ENCODE results near the gene CCDC57.

CCDC57 gene

DNA sequence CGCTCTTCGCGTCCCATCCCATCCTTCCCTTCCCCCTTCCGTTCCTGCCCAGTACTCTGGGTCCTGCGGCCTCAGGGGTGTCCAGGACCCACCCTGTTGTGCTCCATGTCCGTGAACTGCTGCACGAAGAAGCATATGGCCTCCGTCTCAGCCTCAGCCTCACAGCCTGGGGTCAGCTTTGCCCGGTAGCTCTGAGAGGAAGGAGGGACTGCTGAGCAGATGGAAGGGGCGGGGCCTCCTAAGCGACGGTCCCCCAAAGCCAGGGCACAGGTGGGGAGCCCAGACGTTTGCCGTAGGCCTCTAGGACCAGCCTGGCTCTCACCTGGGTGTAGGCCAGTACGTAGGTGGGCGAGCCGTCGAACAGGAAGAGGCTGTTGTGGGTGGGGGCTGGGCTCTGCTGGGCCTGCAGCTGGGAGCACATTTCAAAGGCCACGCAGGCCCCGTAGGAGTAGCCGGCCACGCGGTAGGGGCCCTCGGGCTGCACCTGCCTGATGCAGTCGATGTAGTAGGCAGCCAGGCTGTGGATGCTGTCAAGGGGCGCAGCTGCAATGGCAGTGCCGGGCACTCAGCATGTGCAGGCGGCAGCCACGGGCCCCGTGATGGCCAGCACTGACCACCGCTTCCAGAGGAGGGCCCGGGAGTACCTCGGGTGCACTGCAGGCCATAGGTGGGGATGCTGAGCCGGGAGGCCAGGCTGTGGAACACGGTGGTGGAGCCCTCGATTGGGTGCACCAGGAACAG is 132.4 kb downstream of the CCDC57 start:
- DNase-seq (ENCODE audit: low read depth) = no peak

DNA sequence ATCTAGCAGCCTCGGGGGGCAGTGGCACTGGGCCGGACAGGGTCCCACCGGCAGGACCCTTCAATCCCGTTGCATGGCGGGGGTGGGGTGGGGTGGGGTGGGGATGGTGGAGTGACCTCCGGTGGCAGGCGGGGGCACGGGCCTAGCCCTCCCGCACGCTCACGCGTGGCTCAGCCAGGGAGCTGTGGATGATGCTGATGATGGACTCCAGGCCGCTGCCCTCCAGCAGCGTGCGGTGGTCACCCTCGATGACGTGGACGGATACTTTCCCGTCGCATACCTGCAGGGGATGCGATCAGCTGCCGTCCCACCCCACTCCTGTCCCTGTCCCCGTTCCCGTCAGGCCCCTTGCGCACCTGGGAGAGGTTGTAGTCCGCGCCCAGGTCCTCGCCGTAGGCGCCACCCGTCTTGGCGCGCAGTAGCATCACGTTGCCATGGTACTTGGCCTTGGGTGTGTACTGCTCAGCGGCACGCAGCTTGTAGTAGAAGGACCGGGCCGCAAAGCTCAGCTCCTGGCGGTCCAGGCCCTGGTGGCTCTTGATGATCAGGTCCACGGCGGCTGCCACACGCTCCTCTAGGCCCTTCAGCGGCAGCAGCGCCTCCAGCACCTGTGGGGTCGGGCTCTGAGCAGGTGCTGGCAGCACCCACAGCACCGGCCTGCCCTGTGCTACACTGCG is 133.5 kb downstream of the CCDC57 start:
- DNase-seq (ENCODE audit: low read depth) = no peak

DNA sequence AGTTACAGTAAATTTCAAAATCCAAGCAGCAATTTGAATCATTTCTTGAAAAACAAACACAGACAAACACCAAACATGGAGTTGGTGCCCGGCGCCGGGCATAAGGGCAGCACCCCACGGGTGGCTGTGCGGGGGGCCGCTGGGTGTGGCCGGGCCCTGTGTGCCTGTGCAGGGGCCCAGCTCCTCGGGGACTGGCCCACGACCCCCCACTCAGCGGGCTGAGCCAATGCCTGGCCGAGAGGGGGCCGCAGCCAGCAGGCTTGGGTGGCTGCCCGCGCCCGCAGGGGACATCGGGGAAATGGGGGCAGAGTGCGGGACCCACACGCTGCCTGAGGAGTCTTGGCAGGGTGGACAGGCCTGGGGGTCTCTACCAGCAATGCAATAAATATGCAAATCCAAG is 134.2 kb downstream of the CCDC57 start:
- DNase-seq (ENCODE audit: low read depth) = no peak

DNA sequence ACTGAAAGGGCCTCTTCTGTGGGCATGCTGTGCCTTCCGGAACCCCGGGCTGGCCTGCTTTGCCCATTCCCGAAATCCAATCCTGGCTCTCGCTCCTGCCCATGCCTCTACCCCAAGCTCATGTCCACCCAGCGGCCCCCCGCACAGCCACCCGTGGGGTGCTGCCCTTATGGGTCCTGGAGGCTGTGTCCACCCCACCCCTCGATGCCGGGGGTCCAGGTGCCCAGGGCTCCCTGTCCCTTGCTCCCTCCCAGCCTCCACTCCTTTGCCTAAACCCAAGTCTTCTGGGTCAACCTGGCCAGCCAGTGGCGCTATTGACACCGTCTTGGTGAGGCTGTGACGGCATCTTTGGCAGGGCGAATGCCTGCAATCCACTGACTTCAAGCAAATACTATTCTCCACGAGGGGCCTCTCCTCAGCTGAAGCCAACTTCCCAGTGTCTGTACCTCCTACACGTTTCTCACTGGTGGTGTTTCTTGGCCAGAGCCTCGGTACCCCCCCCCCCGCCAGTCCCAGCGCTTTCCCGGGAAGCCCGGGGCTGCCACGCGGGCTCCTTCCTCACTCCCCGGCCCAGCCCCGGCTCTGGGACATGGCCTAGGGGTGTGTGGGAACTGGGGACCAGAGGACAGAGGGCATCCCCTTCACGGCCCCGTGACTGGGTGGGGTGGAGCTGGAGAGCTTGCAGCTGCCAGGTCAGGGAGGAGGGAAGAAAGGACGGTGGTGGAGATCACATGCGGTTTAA is 134.9 kb downstream of the CCDC57 start:
- no peak for DNase-seq (ENCODE audit: low read depth)

DNA sequence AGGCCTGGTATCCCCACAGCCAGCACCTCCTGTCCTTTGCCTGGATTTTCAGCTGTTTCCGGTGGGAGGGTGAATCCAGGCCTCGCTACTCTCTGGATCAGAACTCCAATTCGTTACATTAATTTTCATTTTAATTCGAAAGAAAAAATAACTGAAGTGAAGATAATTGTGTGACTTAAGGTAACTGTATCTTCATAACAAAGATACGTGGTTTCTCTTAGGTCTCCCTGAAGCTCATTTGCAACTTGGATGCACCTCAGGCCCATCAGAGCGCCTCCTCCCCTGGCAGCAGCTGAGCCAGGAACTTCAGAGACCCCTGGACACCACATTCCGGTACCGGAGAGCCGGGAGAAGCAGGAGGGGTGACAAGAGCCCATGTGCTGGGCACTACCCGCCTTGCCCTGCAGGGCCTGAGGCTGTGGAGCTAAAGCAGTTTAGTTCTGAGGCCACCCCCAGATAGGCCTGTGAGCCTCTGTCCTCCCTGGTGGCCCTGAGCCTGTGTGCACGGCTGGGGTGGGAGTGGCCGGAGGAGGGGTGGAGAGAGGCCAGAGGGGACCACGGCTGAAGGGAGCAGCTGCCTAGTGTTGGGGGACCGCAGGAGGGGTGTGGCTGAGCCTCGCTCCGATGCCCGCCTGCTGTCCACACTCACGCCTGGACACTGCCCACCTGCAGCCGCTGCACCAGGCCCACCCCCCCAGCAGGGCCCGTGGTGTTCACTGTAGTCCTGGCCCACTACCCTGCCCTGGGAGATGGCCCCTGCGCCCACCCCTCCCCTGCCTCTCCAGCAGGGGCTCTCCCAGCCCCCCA is 135.7 kb downstream of the CCDC57 start:
- no peak for DNase-seq (ENCODE audit: low read depth)

DNA sequence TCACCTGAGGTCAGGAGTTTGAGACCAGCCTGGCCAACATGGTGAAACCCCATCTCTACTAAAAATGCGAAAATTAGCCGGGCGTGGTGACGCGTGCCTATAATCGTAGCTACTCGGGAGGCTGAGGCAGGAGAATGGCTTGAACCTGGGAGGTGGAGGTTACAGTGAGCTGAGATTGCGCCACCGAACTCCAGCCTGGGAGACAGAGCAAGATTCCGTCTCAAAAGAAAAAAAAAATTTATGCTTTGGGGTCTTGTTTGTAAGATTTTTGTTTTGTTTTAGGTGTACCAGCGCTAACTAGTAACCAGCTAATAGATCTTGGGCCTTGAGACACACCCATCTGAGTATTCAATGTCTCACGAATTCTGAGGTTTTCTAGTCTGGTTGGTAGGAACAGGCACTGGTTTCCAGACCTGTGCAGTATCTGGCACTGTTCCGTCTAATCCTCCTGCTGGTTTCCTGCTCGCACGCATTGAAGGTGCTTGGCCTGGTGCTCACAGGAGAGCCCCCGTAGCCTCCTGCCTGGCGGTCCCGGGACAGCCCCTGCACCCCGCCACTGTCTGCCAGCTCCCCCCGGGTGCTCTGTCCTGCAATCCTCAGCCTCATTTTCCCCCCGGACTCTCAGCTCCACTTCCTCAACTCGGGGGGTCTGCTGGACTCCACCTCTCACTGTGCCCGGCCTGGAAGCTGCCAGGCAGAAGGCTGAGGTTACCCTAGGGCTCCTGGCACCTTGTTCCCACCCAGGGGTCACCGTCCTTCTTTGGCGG is 136.4 kb downstream of the CCDC57 start:
- no peak for DNase-seq (ENCODE audit: low read depth)

DNA sequence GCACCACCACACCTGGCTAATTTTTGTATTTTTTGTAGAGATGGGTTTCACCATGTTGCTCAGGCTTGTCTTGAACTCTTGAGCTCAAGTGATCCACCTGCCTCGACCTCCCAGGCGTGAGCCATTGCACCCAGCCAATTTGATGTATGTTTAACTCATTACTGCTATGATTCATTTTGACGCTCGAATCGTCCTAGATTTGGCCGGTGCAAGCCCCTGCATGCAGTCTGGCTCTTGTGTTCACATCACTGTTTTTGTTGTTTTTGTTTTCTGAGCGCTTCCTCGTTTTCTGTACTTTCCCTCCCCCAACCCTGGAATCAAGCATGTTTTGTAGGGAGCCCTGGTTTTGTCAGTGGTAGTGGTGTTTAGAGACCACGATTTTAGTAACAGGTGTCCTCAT is 139.2 kb downstream of the CCDC57 start:
- DNase-seq (ENCODE audit: low read depth) = no peak

DNA sequence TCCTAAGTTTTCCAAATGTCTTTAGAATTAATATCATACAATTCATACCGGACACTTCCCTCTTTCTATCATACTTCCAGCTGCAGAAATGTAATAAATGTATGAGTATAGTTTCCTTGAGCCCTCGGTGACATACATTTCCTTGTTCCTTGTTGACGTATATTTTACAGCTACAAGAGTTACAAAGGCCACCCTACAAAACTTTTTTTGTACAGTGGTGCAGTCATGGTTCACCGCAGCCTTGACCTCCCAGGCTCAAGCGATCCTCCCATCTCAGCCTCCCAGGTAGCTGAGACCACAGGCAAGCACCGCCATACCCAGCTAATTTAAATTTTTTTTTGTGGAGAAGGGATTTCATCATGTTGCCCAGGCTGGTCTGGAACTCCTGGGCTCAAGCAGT is 139.8 kb downstream of the CCDC57 start:
- no peak for DNase-seq (ENCODE audit: low read depth)

DNA sequence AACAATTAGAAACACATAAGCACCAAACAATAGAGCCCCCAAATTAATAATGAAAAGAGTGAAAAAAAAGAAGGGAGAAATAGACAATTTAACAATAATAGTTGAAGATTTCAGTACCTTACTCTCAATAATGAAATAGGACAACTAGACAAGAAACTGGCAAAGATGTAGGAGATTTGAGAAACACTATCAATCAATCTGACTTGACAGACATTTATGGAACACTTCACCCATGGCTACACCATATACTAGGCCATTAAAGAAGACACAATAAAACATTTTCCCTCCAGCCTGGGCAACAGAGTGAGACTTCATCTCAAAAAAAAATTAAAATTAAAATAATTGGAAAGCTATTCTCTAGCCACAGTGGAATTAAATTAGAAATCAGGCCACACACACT is 142.0 kb downstream of the CCDC57 start:
- DNase-seq (ENCODE audit: low read depth) = no peak

DNA sequence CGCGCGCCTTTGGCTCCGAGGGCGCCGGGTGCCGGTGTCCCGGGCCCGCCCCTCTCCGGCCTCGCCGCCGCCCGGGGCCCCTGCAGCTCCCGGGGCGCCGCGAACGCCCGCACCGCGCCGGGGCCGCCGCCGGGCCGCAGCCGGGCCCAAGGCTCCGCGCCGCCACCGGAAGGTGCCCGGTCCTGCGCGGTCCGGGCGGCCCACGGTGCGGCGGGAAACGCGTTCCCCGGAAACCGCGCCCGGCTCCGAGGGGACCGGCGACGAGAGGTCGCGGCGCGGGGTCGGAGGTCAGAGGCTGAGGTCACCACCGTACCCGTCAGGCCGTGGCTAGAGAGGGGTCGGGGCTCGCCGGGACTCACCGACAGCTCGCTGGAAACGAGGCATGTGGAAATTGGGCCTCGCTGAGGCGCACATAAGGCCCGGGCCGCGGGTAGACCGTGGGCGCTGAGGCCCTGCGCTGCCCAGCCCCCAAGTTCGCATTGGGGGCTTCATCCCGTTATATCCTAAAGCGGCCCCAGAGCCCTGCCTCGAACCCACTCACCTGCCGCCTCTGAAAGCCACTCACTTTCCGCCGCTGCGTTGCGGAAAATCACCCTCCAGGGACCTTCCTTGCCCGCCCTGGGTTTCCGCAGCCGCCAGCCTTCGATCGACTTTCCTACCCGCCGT is 146.9 kb downstream of the CCDC57 start, which contains the start of gene DUS1L:
DUS1L (minus strand) TSS at position 167 of the 666 bp plus-strand sequence. CDS start 745 bp downstream, outside the sequence.
- peak; percentile 66 for DNase-seq (ENCODE audit: low read depth)

DNA sequence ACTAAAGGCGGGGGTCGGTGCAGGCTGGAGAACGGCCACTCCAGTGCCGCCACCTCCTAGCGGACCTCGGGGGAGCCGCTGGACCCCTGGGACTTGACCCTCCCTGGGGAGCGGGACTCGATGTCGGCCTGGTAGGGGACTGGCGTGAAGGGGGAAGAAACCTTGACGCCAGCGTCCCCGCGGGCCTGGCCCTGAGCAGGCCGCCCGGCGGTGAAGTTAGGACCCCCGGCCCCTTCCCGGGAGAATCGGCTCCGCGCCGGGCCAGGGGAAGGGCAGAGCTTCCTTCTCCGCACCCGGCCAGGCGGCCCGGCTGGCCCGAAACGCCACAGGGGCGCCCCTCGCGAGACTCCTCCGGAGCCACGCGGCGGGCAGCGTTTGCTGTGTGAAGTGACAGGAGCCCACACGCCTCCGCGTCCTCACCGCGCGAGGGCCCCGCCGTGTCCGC is 147.4 kb downstream of the CCDC57 start:
- DNase-seq (ENCODE audit: low read depth) = no peak

DNA sequence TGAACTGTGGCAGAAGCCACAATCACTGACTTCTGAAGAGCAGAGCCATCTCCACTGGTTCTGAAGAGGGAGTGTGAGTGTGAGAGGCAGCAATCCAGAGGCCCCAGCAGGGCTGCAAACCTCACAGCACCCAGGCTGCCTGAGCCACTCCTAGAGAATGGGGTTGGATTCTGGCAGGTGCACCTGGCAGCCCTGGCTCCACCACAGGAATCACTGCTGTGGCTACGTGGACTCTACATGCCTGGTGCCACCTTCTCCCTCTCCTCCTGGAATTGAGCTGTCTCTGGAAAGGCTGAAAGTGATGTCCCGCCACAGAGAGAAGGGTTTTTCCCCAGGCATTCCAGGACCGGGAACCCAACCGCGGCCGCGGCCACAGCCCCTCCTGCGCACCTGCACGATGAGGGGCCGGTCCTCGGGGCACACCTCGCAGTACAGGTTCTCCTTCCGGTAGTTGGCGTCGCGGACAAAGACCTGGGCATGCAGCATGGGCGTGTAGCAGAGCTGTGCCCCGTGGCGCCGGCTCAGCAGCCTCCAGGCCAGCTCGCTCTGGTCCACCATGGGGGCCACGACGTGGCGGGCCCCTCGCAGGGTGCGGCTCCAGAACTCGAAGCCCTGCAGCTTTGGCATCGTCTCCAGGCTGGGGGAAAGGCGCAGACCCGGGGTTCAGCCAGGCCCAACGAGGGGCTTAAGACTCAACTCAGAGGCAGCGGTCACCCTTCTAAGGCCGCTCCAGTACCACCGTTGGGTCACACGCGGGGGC is 148.0 kb downstream of the CCDC57 start:
- DNase-seq (ENCODE audit: low read depth) = no peak

DNA sequence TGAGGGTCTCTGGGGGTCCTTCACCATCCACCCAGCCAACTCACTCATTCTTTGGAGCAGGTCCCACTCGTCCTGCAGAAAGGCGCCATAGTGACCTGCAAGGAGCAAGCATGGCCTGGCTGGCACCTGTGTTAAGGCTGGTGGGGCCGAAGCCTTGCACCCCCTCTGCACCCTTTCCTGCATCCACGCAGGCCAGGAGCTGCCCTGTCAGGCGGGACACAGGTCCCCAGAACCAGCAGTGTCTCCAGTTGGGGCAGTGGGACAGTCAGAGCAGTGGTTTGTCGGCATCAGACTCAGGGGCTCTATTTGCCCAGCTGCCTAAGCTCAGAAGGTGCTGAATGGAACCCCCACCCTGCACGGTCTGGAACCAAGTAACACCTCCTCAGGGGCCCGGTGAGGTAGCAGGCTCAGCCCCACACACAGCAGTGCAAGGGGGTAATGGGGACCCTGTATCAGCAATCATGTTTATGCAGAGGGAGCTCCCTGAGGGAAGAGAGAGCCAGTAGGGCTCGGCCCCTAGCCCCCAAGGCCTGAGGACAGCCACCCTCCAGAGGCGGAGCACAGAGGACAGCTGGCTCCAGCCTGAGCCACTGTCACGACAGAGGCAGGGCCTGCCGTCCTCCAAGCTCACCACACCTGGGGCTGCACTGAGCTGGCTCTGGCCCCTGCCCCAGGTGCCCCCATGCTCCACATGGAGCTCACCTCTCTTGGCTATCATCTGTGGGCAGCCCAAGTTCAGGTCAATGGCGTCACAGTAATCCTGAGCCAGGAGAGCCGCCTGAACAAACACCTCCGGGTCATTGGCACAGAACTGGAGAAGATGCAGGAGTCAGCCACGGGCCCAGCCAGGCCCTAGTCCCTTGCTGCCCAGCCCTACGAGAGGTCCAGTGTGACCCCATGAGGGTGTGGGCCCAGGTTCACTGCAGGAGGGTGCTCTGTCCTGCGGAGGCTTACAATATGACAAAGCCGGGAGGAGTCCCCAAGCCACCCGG is 148.9 kb downstream of the CCDC57 start:
- no peak for DNase-seq (ENCODE audit: low read depth)

DNA sequence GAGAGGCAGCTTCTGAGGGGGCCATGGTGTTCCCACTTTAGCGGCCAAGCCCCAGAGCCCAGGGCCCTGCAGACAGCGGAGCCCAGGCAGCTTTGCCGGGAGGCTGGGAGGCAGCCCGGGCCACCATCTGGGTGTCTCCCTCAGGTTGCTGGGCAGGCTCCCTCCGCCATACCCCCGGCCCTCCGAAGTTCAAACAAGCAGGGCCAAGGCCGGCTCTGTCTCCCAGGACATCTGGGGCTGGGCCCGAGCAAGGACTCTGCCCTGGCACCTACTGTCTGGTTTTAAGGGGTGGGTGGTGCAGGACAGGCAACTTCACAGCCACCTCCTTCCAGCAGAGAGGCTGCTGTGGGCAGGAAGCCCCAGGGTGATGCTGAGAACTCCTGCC is 149.7 kb downstream of the CCDC57 start:
- no peak for DNase-seq (ENCODE audit: low read depth)

DNA sequence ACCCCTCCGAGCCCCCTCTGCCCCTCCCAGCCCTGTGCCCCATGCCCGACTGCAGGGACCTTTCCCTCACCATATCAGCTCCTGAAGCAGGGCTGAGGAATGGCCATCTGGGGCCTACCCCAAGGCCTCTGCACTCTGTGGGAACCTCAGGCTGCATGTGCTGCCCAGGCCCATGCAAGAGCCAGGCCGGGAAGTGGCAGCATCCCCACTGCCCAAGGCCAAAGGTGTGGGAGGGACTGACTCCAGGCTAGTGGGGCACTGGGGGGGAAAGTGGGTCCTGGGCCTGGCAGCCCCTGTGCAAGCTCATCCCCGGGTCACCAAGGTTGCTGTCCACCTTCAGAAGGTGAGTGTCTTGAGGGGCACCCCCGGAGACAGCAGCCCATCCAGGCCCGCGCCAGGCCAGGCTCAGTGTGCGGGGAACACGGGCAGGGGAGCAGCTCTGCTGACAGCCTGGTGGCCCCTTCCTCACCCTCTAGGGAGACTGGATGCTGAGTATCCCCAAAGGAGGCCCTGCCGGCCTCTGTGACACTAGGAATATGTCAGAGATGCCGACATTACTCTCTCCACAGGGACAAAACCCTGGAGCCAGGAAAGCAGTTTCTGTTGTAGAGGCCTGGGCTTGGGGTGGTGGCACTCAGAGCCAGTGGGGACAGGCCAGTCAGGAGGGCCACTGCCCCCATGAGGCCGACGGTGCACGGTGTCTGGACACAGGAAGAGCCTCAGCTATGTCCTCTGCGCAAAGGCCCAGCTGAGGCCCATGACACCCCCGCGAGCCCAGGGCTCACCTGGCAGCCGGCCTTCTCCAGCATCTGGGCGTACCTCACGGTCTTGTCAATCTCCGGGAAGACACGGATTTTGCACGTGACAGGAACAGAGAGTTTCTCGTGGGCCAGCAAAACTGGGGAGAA is 150.3 kb downstream of the CCDC57 start:
- no peak for DNase-seq (ENCODE audit: low read depth)

DNA sequence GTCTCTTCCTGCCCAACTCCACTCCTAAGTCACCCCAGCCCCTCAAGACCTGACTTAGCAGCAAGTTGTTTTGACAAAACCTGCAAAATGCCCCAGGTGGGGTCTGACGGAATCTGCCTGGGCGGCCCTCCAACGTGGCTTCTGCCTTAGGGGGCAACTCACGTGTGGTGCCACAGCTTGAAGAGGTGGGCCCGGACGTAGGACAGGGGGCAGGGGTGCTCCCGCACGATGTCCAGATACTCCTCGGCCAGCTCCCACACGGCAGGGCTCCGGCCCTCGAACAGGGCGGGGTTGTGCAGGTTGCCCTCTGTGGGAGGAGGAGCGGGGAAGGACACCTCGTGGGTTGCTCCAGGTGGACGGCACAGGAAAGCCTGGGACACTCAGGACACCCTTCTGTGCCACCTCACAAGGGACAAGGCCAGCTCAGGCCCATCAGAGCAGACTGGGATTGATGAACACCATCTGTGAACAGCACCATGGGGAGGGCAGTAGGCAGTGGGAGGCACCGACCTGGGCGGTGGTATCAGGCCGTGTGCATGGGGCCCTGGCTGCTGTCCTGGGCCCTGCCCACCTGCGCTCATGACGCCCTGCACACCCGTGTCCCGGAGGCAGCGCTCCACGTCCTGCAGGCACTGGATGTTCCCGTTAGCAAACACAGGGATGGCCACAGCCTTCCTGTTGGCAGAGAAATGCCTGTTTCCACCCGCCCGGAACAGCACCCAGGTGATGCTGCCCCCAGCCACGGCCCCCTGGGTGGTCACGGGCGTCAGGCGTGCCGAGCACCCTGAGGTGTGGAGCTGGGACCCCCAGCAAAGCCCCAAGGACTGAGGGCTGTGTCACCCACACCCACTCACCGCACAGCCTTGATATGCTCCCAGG is 151.4 kb downstream of the CCDC57 start:
- DNase-seq (ENCODE audit: low read depth) = no peak

DNA sequence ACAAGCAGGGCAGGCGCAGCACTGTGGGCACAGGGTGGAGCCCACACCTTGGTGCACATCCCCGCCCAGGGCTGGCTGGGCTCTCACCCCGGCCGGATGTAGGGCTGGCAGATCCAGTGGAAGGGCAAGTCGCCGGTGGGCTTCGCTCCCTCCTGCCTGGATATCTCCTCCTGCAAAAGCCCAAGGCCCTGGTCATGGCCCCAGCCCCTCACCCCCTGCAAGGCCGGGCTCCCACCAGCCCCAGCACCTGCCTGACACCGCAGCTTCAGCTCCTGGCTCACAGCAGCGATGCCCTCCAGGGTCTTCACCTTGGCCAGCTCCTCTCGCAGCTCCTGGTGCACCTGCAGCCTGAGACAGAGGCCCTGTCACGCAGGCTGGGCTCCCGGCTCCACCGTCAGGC is 152.0 kb downstream of the CCDC57 start:
- DNase-seq (ENCODE audit: low read depth) = no peak

Data from activated T-cell treated with anti-CD3 and anti-CD28 coated beads for 1 hour (primary cell).